GM18498 (cell line): Measurements from ENCODE around the gene ANGEL1.

ENCODE experiments used
- ATAC-seq: cut with Tn5 transposase; IDR thresholded peaks from one replicate; pipeline ENCODE4 v1.9.1; 2021; ENCODE audit warnings: mild to moderate bottlenecking, moderate library complexity; ENCODE audit not compliant: unreplicated experiment

Gene ANGEL1

DNA sequence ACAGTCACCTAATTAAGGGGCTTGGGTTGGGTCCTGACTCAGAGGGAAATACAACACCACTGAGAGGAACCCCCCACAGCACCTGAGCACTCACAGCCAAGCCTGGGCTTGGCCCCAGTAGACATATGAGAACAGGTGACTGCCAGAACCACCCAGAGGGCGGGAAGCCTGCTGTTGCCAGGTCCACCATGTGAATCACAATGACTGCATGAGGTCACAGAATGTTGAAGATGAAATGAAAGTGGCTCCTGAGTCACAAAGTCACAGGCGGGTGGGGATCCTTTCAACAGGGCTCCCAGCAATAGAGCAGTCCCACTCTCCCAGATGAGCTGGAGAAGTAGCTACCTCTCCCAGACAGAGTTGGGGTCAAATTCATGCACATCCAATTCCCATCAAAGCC is 13.4 kb upstream of the ANGEL1 start, which contains the start of gene LRRC74A:
Gene LRRC74A (plus strand): TSS at position 287 of the 400 bp plus-strand sequence. CDS start 290 bp downstream, outside the sequence.
- ATAC-seq: no peak

DNA sequence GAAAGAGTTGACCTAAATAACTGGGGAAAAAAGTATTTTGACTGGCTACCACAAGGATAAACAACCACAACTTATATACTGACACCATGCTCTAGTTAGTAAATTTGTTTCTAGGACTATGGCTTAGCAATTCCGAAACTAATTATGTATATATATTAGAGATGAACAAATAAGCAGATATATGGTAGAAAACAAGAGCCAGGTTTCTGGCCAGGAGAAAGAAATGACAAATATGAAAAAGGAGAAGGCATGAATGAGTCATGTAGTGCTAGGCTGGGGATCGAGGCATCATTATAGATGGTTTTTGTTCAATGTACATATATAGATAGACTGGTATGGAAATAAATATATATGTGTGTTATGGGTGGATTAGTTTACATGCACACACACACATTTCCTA is 8.0 kb upstream of the ANGEL1 start:
- no peak for ATAC-seq

DNA sequence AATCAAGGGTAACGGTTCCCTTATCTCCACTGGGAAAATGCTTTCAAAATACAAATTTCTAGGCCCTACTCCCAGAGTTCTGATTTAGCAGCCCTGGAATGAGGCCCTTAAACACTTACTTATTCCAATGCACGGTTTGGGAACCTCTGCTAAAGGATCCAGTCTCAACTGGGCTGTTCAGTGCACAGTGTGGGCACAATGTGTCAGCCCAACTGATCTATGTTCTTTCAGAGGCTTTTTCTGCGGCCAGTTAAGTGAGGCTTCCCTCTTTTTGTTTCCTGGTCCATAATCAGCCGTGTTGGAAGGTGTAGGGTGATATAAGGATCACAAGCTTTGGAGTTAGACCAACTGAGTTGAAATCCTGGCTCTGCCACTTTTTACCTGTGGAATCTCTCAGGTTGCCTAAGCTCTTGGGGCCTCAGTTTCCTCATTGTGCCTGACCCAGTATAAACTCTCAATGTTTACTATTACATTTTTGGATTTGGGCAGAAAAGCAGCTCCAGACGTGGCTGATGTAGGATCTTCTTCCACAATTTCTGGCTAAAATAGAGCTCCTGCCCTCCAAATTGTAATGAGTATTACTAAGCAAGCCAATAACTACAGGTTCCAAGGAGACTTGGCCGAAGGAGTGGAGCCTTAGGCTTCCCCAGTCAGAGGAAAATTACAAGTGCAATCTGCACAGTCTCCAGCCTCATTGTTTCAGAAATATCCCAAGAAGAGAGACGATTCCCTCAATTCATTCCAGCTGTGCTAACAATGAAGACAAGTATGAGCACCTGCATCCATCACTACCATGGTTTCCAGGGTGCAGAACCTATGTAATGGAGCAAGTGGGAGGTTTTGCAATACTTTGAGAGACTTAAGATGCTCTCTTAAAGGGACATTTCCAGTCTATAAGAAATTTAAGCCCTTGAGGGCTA is 2.3 kb upstream of the ANGEL1 start:
- ATAC-seq: no peak

DNA sequence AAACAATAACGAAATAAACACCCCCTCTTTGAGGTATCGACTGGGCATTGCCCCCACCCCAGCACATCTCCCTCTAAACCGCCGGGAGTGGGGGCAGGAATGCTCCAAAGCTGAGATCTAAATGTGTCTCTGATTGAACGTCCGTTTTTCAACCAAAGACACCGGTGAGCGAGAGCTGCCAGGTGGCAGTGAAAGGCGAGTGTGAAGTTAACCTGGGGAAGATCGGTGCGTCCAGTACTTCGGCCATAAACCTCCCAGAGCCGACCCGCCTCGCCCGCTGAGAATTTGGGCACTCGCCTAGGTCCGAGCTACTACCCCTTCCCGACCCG is 625 bp downstream of the ANGEL1 start:
- ATAC-seq: peak; percentile 26

DNA sequence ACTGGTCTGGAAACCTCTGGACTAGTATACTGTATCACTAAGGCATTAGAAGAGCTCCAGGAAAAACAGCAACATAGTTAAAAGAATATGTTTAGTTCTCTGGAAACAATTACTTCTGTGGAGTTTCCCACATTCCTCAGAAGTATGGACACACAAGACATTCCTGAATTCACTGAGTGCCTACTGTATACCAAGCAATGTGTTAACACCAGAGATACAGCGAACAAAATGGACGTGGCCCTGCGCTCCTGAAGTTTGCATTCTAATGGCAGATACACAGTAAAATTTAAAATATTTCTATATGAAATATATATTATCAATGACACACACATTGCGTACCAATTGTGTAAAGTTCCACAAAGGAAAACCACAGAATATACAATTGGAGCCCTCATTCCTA is 1.1 kb downstream of the ANGEL1 start:
- no peak for ATAC-seq

DNA sequence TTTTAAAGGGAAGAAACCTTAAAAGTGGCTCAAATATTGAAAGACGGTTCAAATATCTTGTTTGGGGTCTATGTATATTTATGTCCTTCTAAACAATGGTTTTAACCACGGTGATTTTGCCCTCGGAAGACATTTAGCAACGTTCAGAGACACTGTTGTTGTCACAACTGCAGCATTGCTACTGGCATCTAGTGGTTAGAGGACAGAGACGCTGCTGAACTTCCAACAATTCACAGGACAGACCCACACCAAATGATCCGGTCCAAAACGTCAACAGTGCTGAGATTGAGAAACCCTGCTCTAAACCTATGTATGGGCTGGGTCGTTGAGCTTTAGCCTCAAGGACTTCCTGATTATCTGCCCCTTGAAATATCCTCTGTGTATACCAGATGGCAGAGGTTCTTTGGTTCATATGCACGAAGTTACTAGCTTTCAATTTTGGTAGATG is 1.7 kb downstream of the ANGEL1 start:
- no peak for ATAC-seq

DNA sequence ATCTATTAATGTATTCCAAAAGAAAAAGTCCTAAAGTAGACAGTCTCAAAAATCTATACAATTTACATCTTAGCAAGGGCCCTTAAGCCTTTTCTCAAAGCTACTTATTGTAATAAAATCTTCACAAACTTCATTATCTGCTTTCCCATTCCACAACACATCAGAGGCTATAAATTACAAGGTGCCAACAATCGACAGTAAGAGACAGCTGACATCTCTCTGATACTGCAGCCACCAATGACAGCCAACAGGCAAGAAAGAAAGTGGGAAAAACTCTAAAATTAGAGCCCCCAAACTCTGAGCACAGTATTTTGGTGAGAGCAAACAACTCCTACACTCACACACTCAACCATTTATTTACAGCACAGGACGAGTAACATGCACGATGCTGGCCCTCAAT is 2.2 kb downstream of the ANGEL1 start:
- no peak for ATAC-seq

DNA sequence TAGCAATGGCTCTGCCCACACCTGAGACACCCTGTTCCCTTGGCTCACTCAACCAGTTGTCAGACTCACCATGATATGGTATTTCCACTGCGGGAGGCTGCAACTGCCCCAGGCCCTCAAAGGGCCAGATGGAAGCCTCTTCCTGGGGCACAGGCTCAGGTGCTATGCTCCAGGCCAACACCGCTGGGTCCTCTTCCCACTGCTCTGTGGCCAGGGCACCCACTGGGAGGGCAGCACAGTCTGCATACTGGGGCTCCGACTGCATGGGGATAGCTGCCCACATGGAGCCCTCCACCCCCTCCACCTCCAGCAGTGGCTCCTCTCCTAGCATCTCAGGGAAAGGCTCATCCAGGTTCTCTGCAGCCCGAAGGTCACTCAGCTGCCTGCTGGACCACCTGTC is 3.7 kb downstream of the ANGEL1 start:
- no peak for ATAC-seq

DNA sequence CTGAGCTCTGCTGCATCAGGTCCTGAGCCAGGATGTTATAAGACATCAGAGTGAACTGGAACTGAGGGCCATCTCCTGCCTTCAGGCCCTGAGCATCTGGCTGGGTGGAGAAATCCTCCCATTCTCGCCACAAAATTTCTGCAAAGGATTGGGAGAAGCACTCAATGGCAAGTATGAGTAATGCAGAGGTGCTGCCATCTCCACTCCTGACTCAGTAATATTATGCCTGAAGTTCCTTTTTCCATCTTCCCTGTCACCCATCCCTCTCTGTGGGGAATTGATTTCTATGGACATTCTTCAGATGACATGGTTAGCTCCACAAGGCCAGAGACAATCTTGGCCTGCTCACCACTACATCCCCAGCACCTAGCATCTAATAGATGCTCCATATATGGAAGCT is 4.7 kb downstream of the ANGEL1 start:
- ATAC-seq: no peak

DNA sequence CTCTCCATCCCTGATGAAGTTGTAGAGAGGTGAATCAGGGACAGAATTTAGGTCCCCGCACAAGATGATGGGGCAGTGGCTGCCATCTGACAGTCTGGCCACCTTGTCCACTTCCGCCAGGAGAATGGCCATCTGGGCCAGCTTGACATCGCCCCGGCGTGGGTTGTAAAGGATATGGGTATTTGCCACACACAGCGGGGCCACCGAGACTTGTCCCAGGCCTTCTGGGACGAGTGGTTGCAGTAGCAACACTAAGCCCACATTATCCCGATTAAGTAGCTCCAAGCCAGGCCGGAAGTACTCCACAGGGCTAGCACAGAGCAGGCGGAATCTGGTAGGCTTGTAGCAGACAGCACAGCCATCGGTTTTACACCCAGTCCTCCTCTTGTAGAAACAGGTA is 6.2 kb downstream of the ANGEL1 start:
- ATAC-seq: no peak

DNA sequence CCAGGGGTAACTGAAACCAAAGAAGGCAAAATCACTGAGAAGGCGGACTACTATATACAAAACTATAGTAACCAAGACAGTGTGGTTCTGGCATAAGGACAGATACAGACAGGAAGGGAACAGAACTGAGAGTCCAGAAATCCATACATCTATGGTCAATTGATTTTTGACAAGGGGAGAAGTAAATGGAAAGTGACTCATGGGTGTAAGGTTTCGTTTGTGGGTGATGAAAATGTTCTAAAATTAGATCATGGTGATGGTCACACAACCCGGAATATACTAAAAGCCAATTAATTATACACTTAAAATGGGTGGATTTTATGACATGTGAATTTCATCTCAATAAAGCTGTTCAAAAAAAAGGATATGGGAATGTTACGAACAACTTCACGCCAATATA is 18.7 kb downstream of the ANGEL1 start:
- ATAC-seq: no peak

DNA sequence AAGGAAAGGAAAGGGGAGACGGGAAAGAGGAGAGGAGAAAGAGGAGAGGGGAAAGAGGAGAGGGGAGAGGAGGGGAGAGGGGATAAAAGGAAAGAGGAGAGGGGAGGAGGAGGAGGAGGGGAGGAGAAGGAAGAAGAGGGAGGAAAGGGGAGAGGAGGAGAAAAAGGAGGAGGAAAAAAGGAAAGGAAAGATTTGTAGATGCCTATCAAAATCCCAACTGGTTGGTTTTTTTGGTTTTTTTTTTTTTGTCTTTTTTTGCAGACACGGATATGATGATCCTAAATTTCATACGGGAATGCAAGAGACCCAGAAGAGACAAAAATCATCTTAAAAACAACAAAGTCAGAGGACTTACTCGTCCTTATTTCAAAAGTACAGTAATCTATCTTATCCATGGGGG is 19.4 kb downstream of the ANGEL1 start:
- no peak for ATAC-seq

DNA sequence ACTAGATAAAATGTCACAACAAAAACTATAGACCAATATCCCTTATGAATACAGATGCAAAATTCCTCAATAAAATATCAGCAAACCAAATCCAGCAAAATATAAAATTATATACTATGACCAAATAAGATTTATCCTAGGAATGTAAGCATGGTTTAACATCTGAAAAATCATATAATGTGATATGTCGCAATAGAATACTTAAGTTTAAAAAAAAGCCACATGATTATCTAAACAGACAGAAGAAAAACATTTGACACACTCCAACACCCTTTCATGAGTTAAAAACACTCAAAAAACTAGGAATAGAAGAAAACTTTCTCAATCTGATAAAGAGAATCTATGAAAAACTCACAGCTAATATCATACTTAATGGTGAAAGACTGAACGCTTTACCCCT is 20.3 kb downstream of the ANGEL1 start:
- no peak for ATAC-seq

DNA sequence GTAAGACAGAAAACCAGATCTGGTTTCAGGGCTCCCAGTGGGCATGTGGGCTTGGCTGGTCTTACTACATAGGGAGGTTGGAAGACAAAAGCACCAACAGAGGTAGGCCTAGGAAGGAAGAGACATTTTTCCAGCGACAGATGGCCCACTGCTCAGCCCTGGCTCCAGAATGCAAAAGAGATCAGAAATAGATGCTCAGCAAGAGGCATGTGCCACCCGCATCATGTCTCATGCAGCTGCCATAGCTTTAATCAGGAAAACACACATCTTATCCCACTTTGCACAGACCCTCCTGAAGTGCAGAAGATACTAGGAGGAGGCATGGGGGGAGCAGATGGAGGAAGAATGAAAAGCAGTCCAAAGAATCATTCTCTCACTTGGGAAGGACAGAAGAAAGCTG is 26.1 kb downstream of the ANGEL1 start:
- no peak for ATAC-seq

DNA sequence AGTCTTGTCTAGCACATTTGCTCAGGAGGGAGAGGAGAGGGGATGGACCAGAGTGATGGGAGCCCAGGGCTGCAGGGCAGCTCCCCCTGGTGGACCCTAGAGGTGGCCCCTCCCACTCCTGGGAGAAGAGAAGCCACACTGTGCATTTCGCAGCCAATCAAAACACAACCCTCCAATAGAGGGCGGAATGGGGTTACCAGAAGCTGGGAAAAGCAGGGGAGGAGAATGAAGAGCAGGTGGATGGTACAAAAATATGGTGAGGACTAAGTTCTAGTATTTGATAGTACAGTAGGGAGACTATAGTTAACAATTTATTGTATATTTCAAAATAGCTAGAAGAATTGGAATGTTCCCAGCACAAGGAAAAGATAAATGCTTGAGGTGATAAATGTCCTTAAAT is 27.8 kb downstream of the ANGEL1 start:
- peak; percentile 59 for ATAC-seq

DNA sequence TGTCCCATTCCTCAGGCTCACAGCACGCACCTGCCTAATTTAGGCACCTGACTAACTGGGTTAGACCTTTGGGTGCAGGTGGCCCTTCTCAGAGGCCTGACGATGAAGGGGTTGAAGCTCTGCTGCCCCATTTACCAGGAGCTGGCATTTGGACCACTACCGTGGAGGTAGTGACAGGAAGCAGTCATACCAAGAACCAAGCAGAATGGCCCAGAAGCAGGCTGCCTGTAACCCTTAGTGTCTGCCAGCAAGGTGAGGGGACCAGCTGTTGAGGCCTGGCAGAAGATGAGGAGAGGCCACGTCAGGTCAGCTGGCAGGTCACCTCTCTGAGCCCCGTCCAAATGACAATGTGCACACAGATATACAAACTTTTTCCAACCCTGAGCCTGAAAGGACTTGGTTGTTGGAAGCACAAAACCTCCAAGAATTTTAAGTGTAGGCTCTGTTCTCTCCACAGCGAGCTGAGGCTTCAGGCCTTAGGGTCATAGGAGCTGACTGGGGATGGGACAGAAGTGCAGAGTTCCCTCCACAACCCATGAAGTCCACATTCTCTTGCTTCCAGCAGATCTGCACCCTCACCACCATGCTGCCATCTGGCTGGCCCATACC is 28.3 kb downstream of the ANGEL1 start:
- no peak for ATAC-seq

DNA sequence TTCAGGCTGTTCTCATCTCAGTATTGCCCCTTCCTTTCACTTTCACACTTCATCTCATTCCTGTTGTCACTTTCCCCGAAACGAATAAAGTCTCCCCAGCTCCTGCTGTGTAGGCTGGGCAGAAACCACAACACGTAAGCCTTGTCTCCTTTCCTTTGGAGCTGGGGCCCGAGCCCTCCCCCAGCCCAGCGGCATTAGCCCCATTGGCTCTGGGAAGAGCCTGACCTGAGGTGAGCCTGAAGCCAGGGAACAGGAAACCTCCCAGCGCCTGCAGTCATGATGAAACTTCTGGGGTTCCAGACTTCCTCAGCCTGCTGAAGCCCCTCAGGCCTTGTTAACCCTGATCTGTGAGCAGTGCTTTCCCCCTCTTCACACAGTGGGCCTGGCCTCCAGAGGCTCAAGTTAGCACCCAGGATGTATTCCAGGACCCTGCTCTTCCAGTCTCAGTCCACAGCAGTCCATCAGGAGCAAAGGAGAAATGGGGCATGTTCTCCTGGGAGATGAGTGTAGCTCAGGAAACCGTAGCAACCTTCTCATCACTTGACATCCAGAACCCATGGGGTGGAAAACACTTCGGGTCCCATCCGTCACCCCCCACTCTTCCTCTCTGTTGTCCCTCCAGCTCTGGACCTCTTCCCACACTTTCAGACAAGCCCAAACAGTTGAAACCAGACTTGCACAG is 29.7 kb downstream of the ANGEL1 start:
- peak; percentile 38 for ATAC-seq

DNA sequence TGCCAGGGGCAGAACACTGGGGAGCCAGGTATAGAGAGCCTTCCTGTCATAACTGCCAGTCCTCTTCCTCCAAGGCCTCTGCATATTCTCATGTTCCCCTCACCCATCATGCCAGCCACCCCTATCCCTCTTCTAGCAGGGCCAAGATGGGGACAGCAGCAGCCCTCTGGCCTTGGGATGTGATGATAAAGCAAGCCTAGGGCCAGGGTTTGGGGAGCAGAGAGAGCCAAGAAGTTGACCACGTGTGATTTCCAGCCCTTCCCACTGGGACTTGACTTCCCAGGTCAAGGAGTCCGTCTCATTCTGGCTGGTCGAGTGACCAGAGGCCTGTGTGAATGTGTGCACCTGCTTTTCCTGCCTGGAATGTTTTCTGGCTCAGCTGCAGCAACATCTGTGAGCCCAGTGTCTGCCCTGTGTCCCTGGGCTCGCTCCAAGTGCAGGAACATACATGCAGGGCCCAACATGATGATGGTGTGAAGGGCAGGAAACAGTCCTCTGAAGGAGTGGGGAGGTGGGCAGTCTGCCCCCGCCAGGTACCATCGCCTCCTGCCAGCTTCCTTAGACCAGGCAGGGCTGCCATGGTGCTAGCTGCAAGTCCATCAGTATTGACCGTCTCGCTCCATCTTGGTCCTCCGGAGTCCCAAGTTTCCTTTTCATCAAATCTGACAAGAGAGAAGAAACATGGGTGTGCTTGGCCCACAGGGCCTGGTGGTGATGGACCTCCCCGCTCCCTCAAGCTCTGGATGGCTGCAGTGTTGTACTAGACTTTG is 30.4 kb downstream of the ANGEL1 start:
- ATAC-seq: no peak

DNA sequence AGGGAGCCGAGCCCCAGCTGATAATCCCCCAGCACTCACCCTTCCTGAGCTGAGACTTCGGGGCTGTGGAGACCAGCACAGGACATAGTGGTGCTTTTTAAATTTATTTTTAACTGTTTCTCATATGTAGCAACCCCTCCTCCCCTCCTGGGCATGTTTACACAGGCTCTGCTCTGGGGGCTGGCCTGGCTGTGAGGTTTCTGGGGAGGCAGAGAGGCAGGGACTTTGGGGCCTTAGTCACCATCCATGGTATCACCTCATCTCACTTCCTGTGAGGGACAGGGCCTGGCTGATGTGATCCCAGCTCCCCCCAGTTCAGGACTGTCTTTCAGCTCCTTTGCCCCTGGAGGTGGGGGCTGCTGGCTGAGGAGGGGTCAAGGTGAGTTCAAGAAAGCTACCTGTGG is 31.0 kb downstream of the ANGEL1 start:
- ATAC-seq: no peak

DNA sequence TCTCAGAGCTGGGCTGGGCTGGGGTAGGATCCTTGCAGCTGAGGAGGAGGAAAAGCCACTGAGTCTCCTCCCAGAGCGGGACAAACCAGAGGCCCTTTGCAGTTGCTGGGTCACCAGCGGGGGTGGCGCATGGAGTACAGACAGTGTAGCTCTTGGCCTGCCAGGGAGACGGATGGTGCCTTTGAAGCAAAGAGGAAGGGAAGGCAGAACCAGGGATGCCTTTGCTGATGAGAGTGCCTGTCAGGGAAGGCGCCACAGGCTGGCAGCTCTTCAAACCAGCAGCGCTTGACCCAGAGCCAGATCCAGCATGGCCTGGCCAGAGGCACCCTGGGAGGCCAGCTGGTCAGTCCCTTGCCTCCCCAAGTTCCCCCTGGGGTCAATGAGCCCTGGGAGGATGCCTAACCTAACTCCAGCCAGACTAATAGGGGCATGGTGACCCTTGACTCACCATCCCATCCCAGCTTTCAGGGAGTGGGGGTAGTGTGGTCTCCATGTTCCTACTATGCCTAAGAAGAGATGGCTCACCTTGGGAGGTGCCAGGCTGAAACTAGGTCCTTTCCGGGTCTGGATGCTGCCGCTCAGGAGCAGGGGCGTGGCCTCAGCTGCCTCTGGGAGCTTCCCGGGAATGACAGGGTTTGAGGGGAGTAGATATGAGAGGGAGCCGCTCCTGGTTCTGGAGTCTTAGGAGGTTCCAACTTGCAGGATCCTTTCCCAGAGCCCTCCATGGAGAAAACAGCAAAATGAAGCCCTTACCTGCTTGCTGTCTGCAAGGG is 31.6 kb downstream of the ANGEL1 start:
- ATAC-seq: no peak
